ENCODE results near the gene SHISA4. TPM values are rescaled to one million over a fixed set of nuclear protein-coding genes. Genes with fewer than 3 reads are reported as not detected.

SHISA4 gene
- total RNA-seq, 1 experiment from 2014 or later = 6.3 TPM

GRCh38 chr1:201877877-201878401 is 10.8 kb upstream of the SHISA4 start:
- Mint-ChIP-seq H3K9me3 (no peaks in the 10 kb centered on the region), H3K4me3 (no peak overlapping the region), H3K27ac (peak overlapping the region; percentile 85; the same call in 1 of the 2 replicates), H3K27me3 (ENCODE audit: low read depth) (no peaks in the 10 kb centered on the region), H3K4me1 (peaks cover 20% of the 10 kb centered on the region), H3K36me3 (peaks cover 28% of the 10 kb centered on the region)
- ChIA-PET POLR2A (interaction anchor here (1.0 kb wide), 1 partner anchor 18 kb away, joined by 3 read pairs; no protein-coding TSS in a partner anchor), CTCF (interaction anchor here (0.5 to 7.6 kb wide), 37 partner anchors 8 to 396 kb away, joined by 3 to 135 read pairs (median 4); partner anchors contain the start of genes ELF3, IPO9, LMOD1 and SHISA4)
- peak; percentile 36 for DNase-seq (ENCODE audit: low spot score)
- TF ChIP-seq AR (CRISPR knock-in tag; IDR thresholded peaks at IDR 0.05) = no peak
- TF ChIP-seq CTCF (IDR thresholded peaks at IDR 0.05) = peak; percentile 60; the same call in 1 of the 2 replicates
- peak; percentile 58 for ATAC-seq

GRCh38 chr1:201880928-201881571 is 7.6 kb upstream of the SHISA4 start:
- Mint-ChIP-seq H3K4me3 (no peak overlapping the region), H3K36me3 (peaks cover 4% of the 10 kb centered on the region), H3K27me3 (ENCODE audit: low read depth) (peaks cover 2% of the 10 kb centered on the region; the same call in 1 of the 2 replicates), H3K9me3 (no peaks in the 10 kb centered on the region), H3K4me1 (peaks cover 25% of the 10 kb centered on the region), H3K27ac (peak overlapping the region; percentile 52; the same call in 1 of the 2 replicates)
- no peak for ATAC-seq
- ChIA-PET POLR2A (interaction anchor here (0.6 to 1.5 kb wide), 3 partner anchors 15 to 61 kb away, joined by 3 to 5 read pairs (median 3); no protein-coding TSS in a partner anchor), CTCF (interaction anchor here (0.9 to 7.6 kb wide), 6 partner anchors 9 to 350 kb away, joined by 3 to 135 read pairs (median 4); no protein-coding TSS in a partner anchor)
- TF ChIP-seq ZNF532 (CRISPR knock-in tag; IDR thresholded peaks at IDR 0.05; ENCODE audit: borderline replicate concordance) (peak; percentile 13; the same call in 1 of the 2 replicates), E2F1 (CRISPR knock-in tag; IDR thresholded peaks at IDR 0.05) (no peak)
- no peak for DNase-seq (ENCODE audit: low spot score)

- ChIA-PET POLR2A (interaction anchor here (1.4 kb wide), 1 partner anchor 14 kb away, joined by 5 read pairs; no protein-coding TSS in a partner anchor), CTCF (interaction anchor here (0.5 to 7.6 kb wide), 7 partner anchors 8 to 1041 kb away, joined by 3 to 135 read pairs (median 4); no protein-coding TSS in a partner anchor)
- DNase-seq (ENCODE audit: low spot score) = no peak
- Mint-ChIP-seq H3K36me3 (no peaks in the 10 kb centered on the region), H3K4me1 (peaks cover 25% of the 10 kb centered on the region), H3K27ac (peak overlapping the region; percentile 52; the same call in 1 of the 2 replicates), H3K27me3 (ENCODE audit: low read depth) (peaks cover 2% of the 10 kb centered on the region), H3K4me3 (no peak overlapping the region), H3K9me3 (no peaks in the 10 kb centered on the region)
- ATAC-seq = peak; percentile 36
- TF ChIP-seq ETV6 (CRISPR knock-in tag; IDR thresholded peaks at IDR 0.05) (no peak), IRF1 (CRISPR knock-in tag; IDR thresholded peaks at IDR 0.05) (no peak), EMX1 (CRISPR knock-in tag; IDR thresholded peaks at IDR 0.05) (0 out of 2 replicates have a peak, but pooled peaks have one; percentile 43), ERG (CRISPR knock-in tag; IDR thresholded peaks at IDR 0.05) (peak; percentile 61; the same call in 1 of the 2 replicates), ZNF532 (CRISPR knock-in tag; IDR thresholded peaks at IDR 0.05; ENCODE audit: borderline replicate concordance) (no peak)
Observed at GRCh38 chr1:201881617-201882016, 7.1 kb upstream of the SHISA4 start.
